ENCODE results near the gene UQCR10. TPM values are rescaled to one million over a fixed set of nuclear protein-coding genes. Genes with fewer than 3 reads are reported as not detected.

Gene UQCR10
- polyA plus RNA-seq, 1 donor = 127 TPM

Other genes with a start within 250 kb of the UQCR10 start
- gene THOC5, start 213.6 kb upstream of the UQCR10 start, polyA plus RNA-seq (ENCODE audit: insufficient read length) = 42.4 TPM
- 149 TPM for gene NIPSNAP1, start 186.3 kb upstream of the UQCR10 start, polyA plus RNA-seq (ENCODE audit: insufficient read length)
- gene NF2, start 163.7 kb upstream of the UQCR10 start, polyA plus RNA-seq (ENCODE audit: insufficient read length) = 32.3 TPM
- 0.15 TPM for gene CABP7, start 47.4 kb upstream of the UQCR10 start, polyA plus RNA-seq (ENCODE audit: insufficient read length)
- 19.2 TPM for gene ZMAT5, start 362 bp upstream of the UQCR10 start, polyA plus RNA-seq (ENCODE audit: insufficient read length)
- gene ASCC2, start 70.9 kb downstream of the UQCR10 start, polyA plus RNA-seq (ENCODE audit: insufficient read length) = 49.9 TPM
- gene MTMR3, start 115.8 kb downstream of the UQCR10 start, polyA plus RNA-seq (ENCODE audit: insufficient read length) = 47.7 TPM